HG02678 (cell line): ENCODE measurements around the gene PLXNA4.

Source experiments
- ATAC-seq: cut with Tn5 transposase; IDR thresholded peaks from one replicate; pipeline ENCODE4 v1.9.1; 2021; ENCODE audit warnings: mild to moderate bottlenecking, moderate library complexity; ENCODE audit not compliant: unreplicated experiment

PLXNA4 gene

GRCh38 chr7:132590162-132590561 is 13.9 kb upstream of the PLXNA4 start:
- ATAC-seq: no peak

- ATAC-seq: no peak
These were observed 12.3 kb upstream of the PLXNA4 start for GRCh38 chr7:132588596-132588995.

GRCh38 chr7:132584796-132585494 is 8.7 kb upstream of the PLXNA4 start:
- ATAC-seq: no peak

GRCh38 chr7:132581431-132581830 is 5.2 kb upstream of the PLXNA4 start:
- ATAC-seq: no peak

GRCh38 chr7:132580717-132581285 is 4.5 kb upstream of the PLXNA4 start:
- ATAC-seq: no peak

GRCh38 chr7:132580277-132580676 is 4.0 kb upstream of the PLXNA4 start:
- ATAC-seq: no peak

- ATAC-seq: no peak
These were observed 3.1 kb upstream of the PLXNA4 start for GRCh38 chr7:132579260-132579899.

DNA sequence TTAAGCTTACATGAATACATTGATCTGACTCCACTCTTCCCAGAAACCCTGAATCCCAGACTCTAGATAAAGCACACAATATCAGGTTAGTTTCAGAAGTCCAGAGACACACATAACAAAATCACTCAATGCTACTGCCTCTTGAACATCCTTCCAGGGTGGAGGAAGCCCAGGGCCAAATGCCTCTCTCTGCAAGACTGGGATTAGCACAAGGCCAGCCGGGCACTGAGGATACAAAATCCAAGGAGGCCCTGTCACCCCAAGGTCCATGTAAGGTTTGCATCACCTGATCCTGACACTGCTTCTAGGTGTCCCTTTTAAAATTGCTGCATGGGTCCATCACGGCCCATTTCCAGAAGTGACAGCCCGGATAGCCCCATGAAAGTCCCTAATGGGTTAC is 2.6 kb upstream of the PLXNA4 start:
- no peak for ATAC-seq

- no peak for ATAC-seq
These were observed 1.7 kb upstream of the PLXNA4 start for GRCh38 chr7:132578050-132578370.

GRCh38 chr7:132577206-132578049 is 1.2 kb upstream of the PLXNA4 start:
- no peak for ATAC-seq

DNA sequence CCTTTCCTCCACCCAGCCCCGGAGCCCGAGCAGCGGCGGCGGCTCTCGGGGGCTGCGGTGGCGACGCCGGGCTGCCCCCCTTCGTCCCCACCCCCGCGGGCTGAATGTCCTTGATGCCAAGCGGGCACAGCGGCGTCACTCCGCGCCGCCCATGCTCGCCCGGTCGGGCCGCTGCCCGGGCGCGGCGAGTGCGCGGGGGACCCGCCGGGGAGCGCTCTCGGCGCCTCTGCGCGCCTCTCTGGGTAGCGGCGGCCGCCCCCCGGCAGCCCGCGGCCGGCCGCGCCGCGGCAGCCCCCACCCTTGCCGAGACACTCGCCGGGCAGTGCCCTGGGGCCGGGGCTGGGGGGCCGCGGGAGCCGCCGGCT is 433 bp upstream of the PLXNA4 start:
- ATAC-seq: no peak

GRCh38 chr7:132575419-132575981 is 770 bp downstream of the PLXNA4 start:
- ATAC-seq: no peak

GRCh38 chr7:132574223-132574622 is 2.0 kb downstream of the PLXNA4 start:
- no peak for ATAC-seq

DNA sequence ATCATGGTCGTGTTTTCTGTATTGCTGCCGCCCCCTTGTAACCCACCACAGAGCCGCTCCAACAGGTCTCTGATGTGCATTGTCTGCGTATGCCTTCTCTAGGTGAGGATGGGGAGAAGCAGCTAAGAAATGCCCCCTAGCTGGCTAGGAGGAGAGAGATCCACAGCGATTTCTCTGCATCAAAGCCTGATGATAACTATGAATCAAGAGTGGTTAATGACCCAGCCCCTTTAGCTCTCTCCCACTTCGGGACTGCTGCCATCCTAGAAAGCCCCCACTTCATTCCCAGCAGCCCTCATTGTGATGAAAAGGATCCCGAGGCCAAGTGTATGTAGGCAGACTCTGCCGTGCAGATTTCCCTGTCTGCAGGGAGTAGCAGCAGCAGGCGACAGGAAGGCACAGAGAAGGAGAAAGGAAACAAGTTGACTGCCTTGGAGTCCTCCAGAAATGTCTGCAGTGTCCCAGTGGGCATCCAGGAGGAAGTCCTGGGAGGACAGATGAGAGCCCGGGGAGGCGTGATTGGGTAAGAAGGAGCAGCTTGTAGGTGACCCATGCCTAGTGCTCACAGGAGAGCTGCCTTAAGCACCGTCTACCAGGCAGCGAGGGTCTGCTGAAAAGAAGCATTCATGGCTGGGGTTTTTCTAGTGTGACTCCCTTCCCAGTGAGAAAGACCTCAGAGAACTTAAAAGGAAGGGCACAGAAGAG is 2.9 kb downstream of the PLXNA4 start:
- no peak for ATAC-seq

GRCh38 chr7:132572526-132572925 is 3.7 kb downstream of the PLXNA4 start:
- ATAC-seq: no peak

GRCh38 chr7:132571970-132572369 is 4.3 kb downstream of the PLXNA4 start:
- no peak for ATAC-seq

- ATAC-seq: no peak
These were observed 6.2 kb downstream of the PLXNA4 start for GRCh38 chr7:132569884-132570614.

- ATAC-seq: no peak
These were observed 7.3 kb downstream of the PLXNA4 start for GRCh38 chr7:132568962-132569361.

DNA sequence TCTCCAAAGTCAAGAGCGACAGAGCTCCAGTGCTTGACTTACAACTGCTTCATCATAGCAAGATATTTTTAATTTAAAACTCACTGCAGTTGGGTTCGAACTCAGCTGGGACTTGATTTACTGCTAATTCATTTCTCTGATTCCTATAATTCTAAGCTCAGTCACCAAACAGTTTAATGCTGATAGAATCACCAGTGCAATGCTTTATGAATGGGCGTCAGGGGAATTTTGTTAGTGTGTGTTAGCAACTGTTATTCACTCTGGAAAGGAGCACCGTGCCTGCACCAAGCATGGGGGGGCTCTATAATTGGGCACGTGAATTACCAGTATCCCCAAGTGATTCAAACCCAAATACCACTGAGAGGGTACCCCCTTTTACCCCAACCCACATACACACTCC is 10.4 kb downstream of the PLXNA4 start:
- no peak for ATAC-seq

DNA sequence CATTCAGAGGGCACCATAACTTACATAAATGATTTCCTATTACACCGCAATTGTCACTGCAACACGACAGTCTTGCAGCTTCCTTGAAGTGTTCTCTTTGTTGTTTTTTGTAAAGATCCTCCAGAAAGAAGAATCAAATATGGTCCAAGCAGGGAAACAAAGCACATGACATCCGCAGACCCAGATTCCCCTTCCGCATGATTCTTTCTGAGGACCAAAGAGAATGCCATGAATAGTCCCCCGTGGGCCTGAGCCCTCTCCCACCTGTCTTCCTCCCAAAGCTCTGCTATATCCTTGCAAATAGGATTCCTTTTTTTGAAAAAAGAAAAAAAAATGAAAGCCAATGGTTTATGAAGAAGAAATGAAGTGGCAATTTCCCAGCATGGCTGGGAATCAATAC is 10.8 kb downstream of the PLXNA4 start:
- no peak for ATAC-seq
